H1 (cell line): ENCODE measurements around the gene SYMPK. TPM values are rescaled to one million over a fixed set of nuclear protein-coding genes. Genes with fewer than 3 reads are reported as not detected.

ENCODE experiments used
- CTCF ChIA-PET: fragments of 300-600 bp; sonication (Branson Sonifier 250); formaldehyde crosslinking; loops from one replicate; lab custom pipeline; 2021; ENCODE audit not compliant: partially characterized antibody; lab: Charles Lee
- POLR2A ChIA-PET: fragments of 300-600 bp; sonication (Branson Sonifier 250); formaldehyde crosslinking; loops from one replicate; lab custom pipeline; 2021; ENCODE audit warnings: inconsistent platforms; ENCODE audit not compliant: partially characterized antibody; lab: Charles Lee
- DNase-seq, 2 experiments: peaks; one replicate each; pipeline versions ENCODE4 v3.0.0 to v3.0.0-alpha.2; 2010 to 2022; ENCODE audit warnings: low spot score in 2 of 2, low read depth in 1 of 2, mixed read lengths in 1 of 2
- FAIRE-seq: peaks from 2 replicates; lab custom pipeline; 2011; peaks lifted over from hg19 to GRCh38; lab: Jason Lieb, UNC
- H2AFZ ChIP-seq: 2 replicates; pipeline ENCODE4 v1.8.1; 2012; ENCODE audit warnings: low read length, inconsistent platforms
- H2AK5ac ChIP-seq: 2 replicates; pipeline ENCODE4 v1.6.1; 2013; ENCODE audit warnings: low read depth, low read length
- H2BK120ac ChIP-seq: replicated peaks from 2 replicates; pipeline ENCODE3; 2013; ENCODE audit warnings: low read depth, low read length, inconsistent platforms
- H2BK12ac ChIP-seq: 2 replicates; pipeline ENCODE4 v1.6.1; 2013; ENCODE audit warnings: low read depth, low read length
- H2BK15ac ChIP-seq: 2 replicates; pipeline ENCODE4 v1.6.1; 2013; ENCODE audit warnings: low read length
- H2BK20ac ChIP-seq: 2 replicates; pipeline ENCODE4 v1.6.1; 2013; ENCODE audit warnings: low read length
- H2BK5ac ChIP-seq: 2 replicates; pipeline ENCODE4 v1.6.1; 2013; ENCODE audit warnings: low read depth, low read length
- H3K14ac ChIP-seq: 2 replicates; pipeline ENCODE4 v1.6.1; 2013; ENCODE audit warnings: inconsistent platforms; ENCODE audit not compliant: insufficient read length
- H3K18ac ChIP-seq: 2 replicates; pipeline ENCODE4 v1.6.1; 2013; ENCODE audit warnings: low read length; ENCODE audit errors: extremely low read depth
- H3K23ac ChIP-seq: 2 replicates; pipeline ENCODE4 v1.6.1; 2013; ENCODE audit warnings: inconsistent platforms; ENCODE audit not compliant: insufficient read length
- H3K23me2 ChIP-seq: 2 replicates; pipeline ENCODE4 v1.6.1; 2013; ENCODE audit warnings: low read depth, low read length
- H3K27ac ChIP-seq: 2 replicates; pipeline ENCODE4 v1.6.1; 2011; ENCODE audit warnings: low read depth, low read length, inconsistent platforms
- H3K27me3 ChIP-seq, 4 experiments: replicated peaks in 1 of 4; 1 replicate in 1 of 4; 2 replicates in 3 of 4; pipeline versions ENCODE4 v1.6.1 to v1.8.1; 2011 to 2013; ENCODE audit warnings: low read length in 3 of 4, mild to moderate bottlenecking in 3 of 4, inconsistent platforms in 2 of 4, mixed read lengths in 2 of 4, moderate library complexity in 1 of 4; ENCODE audit not compliant: control insufficient read depth in 3 of 4, insufficient read depth in 3 of 4; ENCODE audit errors: extremely low read depth in 1 of 4
- H3K36me3 ChIP-seq, 4 experiments: 2 replicates each; pipeline versions ENCODE4 v1.6.1 to v1.8.1; 2011 to 2013; ENCODE audit warnings: mild to moderate bottlenecking in 4 of 4, low read length in 3 of 4, moderate library complexity in 2 of 4, control low read depth in 1 of 4, inconsistent platforms in 1 of 4; ENCODE audit not compliant: insufficient read depth in 4 of 4, control insufficient read depth in 2 of 4
- H3K4ac ChIP-seq: replicated peaks from 2 replicates; pipeline ENCODE3; 2013; ENCODE audit warnings: low read length, low read depth, mixed read lengths, inconsistent platforms; ENCODE audit not compliant: insufficient read length
- H3K4me1 ChIP-seq, 4 experiments: replicated peaks in 1 of 4; 1 replicate in 1 of 4; 2 replicates in 3 of 4; pipeline versions ENCODE4 v1.6.1 to v1.8.1; 2011 to 2013; ENCODE audit warnings: low read length in 3 of 4, inconsistent platforms in 2 of 4, mixed read lengths in 1 of 4; ENCODE audit not compliant: insufficient read depth in 4 of 4, control insufficient read depth in 3 of 4
- H3K4me2 ChIP-seq, 2 experiments: 2 replicates each; pipeline versions ENCODE4 v1.6.1 to v1.8.1; 2011 to 2013; ENCODE audit warnings: low read depth in 2 of 2, low read length in 2 of 2, control low read depth in 1 of 2, inconsistent platforms in 1 of 2, mild to moderate bottlenecking in 1 of 2; ENCODE audit not compliant: insufficient read depth in 1 of 2
- H3K4me3 ChIP-seq, 4 experiments: fragments of 200-600, 300-600 bp in 1 of 4; sonication (generic), shearing (Covaris generic), sonication (Bioruptor Twin) in 1 of 4; 2 replicates each; pipeline versions ENCODE4 v1.5.1 to v1.8.1; 2011 to 2016; ENCODE audit warnings: low read length in 4 of 4, low read depth in 3 of 4, control low read depth in 2 of 4, inconsistent platforms in 2 of 4, mild to moderate bottlenecking in 2 of 4, mixed read lengths in 1 of 4, moderate library complexity in 1 of 4; ENCODE audit not compliant: insufficient read depth in 2 of 4; ENCODE audit errors: extremely low read depth in 1 of 4
- H3K56ac ChIP-seq: replicated peaks from 2 replicates; pipeline ENCODE3; 2013; ENCODE audit warnings: low read depth, mild to moderate bottlenecking, mixed read lengths, low read length, inconsistent platforms; ENCODE audit not compliant: insufficient read length
- H3K79me1 ChIP-seq: 2 replicates; pipeline ENCODE4 v1.6.1; 2013; ENCODE audit warnings: low read depth, low read length, control low read depth
- H3K79me2 ChIP-seq, 2 experiments: 2 replicates each; pipeline versions ENCODE4 v1.6.1 to v1.8.1; 2012 to 2013; ENCODE audit warnings: low read length in 2 of 2, mild to moderate bottlenecking in 2 of 2, inconsistent platforms in 1 of 2; ENCODE audit not compliant: insufficient read depth in 2 of 2, control insufficient read depth in 1 of 2
- H3K9ac ChIP-seq, 4 experiments: replicated peaks in 1 of 4; 1 replicate in 1 of 4; 2 replicates in 3 of 4; pipeline versions ENCODE4 v1.6.1 to v1.8.1; 2011 to 2013; ENCODE audit warnings: low read depth in 3 of 4, low read length in 3 of 4, control low read depth in 2 of 4, mild to moderate bottlenecking in 2 of 4, moderate library complexity in 2 of 4, inconsistent platforms in 1 of 4; ENCODE audit errors: extremely low read depth in 1 of 4
- H3K9me3 ChIP-seq, 2 experiments: 2 replicates each; pipeline versions ENCODE4 v1.6.1 to v1.8.1; 2012 to 2013; ENCODE audit warnings: mild to moderate bottlenecking in 2 of 2, moderate library complexity in 2 of 2, control low read depth in 1 of 2, inconsistent platforms in 1 of 2, low read depth in 1 of 2, low read length in 1 of 2, mixed read lengths in 1 of 2; ENCODE audit not compliant: insufficient read depth in 2 of 2
- H4K20me1 ChIP-seq, 2 experiments: replicated peaks in 1 of 2; 2 replicates each; pipeline versions ENCODE3 to v1.8.1; 2011 to 2013; ENCODE audit warnings: inconsistent platforms in 2 of 2, low read length in 2 of 2, mild to moderate bottlenecking in 1 of 2; ENCODE audit not compliant: insufficient read depth in 2 of 2, control insufficient read depth in 1 of 2
- H4K5ac ChIP-seq: 2 replicates; pipeline ENCODE4 v1.6.1; 2013; ENCODE audit warnings: low read length, low read depth, mixed read lengths, inconsistent platforms; ENCODE audit not compliant: insufficient read length
- H4K8ac ChIP-seq: 2 replicates; pipeline ENCODE4 v1.8.0; 2013; ENCODE audit warnings: mild to moderate bottlenecking, moderate library complexity, low read length, inconsistent platforms; ENCODE audit not compliant: insufficient read depth; ENCODE audit errors: extremely low read depth
- H4K91ac ChIP-seq: replicated peaks from 2 replicates; pipeline ENCODE3; 2013; ENCODE audit warnings: low read length, mixed read lengths, inconsistent platforms; ENCODE audit not compliant: insufficient read length
- ATF3 ChIP-seq: IDR thresholded peaks from 2 replicates; pipeline ENCODE4 v1.6.1; 2011; ENCODE audit warnings: low read depth, mild to moderate bottlenecking, low read length; ENCODE audit not compliant: insufficient read depth
- CBX5 ChIP-seq: fragments of 300-800, 300-1000 bp; sonication (generic); IDR thresholded peaks from 2 replicates; pipeline ENCODE4 v1.7.1; 2016; ENCODE audit warnings: antibody characterized with exemption, low read length, low read depth
- CEBPB ChIP-seq: IDR thresholded peaks from 2 replicates; pipeline ENCODE4 v1.6.1; 2012; ENCODE audit warnings: low read depth, low read length
- EZH2 ChIP-seq: fragments of 200-600 bp; sonication (generic); IDR thresholded peaks from 2 replicates; pipeline ENCODE4 v1.7.1; 2012; ENCODE audit warnings: low read depth, mild to moderate bottlenecking, moderate library complexity, low read length, inconsistent platforms; ENCODE audit not compliant: severe bottlenecking
- JUN ChIP-seq: IDR thresholded peaks from 2 replicates; pipeline ENCODE4 v1.6.1; 2011; ENCODE audit warnings: low read depth, mild to moderate bottlenecking, improper control_type of control experiment, low read length
- JUND ChIP-seq: IDR thresholded peaks from 2 replicates; pipeline ENCODE4 v1.6.1; 2011; ENCODE audit warnings: mild to moderate bottlenecking, improper control_type of control experiment, low read length
- NRF1 ChIP-seq: IDR thresholded peaks from 2 replicates; pipeline ENCODE4 v1.6.1; 2011; ENCODE audit warnings: mild to moderate bottlenecking, low read depth, low read length, improper control_type of control experiment
- POLR2A ChIP-seq, 2 experiments: IDR thresholded peaks; 1 replicate in 1 of 2; 2 replicates in 1 of 2; pipeline ENCODE4 v1.6.1; 2011; ENCODE audit warnings: low read depth in 2 of 2, low read length in 2 of 2, mild to moderate bottlenecking in 2 of 2; ENCODE audit errors: control extremely low read depth in 1 of 2
- POU5F1 ChIP-seq: IDR thresholded peaks from 2 replicates; pipeline ENCODE4 v1.6.1; 2011; ENCODE audit warnings: low read depth, mild to moderate bottlenecking, low read length, moderate library complexity
- RAD21 ChIP-seq, 2 experiments: IDR thresholded peaks in 1 of 2; conservative IDR thresholded peaks in 1 of 2; 2 replicates each; pipeline ENCODE4 v1.6.1; 2011; ENCODE audit warnings: low read depth in 2 of 2, low read length in 2 of 2, improper control_type of control experiment in 1 of 2, inconsistent platforms in 1 of 2, mild to moderate bottlenecking in 1 of 2, moderate library complexity in 1 of 2
- SIN3A ChIP-seq, 2 experiments: IDR thresholded peaks in 1 of 2; conservative IDR thresholded peaks in 1 of 2; 2 replicates each; pipeline ENCODE4 v1.6.1; 2011 to 2012; ENCODE audit warnings: low read length in 2 of 2, improper control_type of control experiment in 1 of 2, low read depth in 1 of 2, mild to moderate bottlenecking in 1 of 2
- SIRT6 ChIP-seq: IDR thresholded peaks from one replicate; pipeline ENCODE4 v1.7.1; 2012; ENCODE audit warnings: low read length, inconsistent platforms
- SP1 ChIP-seq: IDR thresholded peaks from 2 replicates; pipeline ENCODE4 v1.6.1; 2011; ENCODE audit warnings: low read depth, low read length
- SP4 ChIP-seq: IDR thresholded peaks from 2 replicates; pipeline ENCODE4 v1.6.1; 2012; ENCODE audit warnings: low read length, inconsistent platforms
- ZNF274 ChIP-seq: IDR thresholded peaks from 2 replicates; pipeline ENCODE4 v1.7.0; 2012; ENCODE audit warnings: low read length, borderline replicate concordance; ENCODE audit errors: extremely low read depth
- WGBS, 2 experiments: shearing (Covaris generic) in 1 of 2; methylation state at CpG; one replicate each; pipeline versions ENCODE4 v1.1.6 to v1.1.7; 2013 to 2015; ENCODE audit warnings: low lambda C conversion rate in 2 of 2, mixed read lengths in 2 of 2, inconsistent platforms in 1 of 2, low coverage in 1 of 2, missing lambda C conversion rate in 1 of 2; ENCODE audit not compliant: insufficient replicate concordance in 2 of 2, insufficient coverage in 1 of 2, insufficient read length in 1 of 2; ENCODE audit errors: extremely low coverage in 1 of 2, missing lambda C conversion rate in 1 of 2; 5-methylcytosine and 5-hydroxymethylcytosine counted together
- polyA plus RNA-seq, 7 experiments: library from polyadenylated mRNA; depleted of rRNA in 3 of 7; stranded (reverse) in 5 of 7; unstranded in 2 of 7; fragments of >200 nt in 5 of 7; fragments of 200-250 nt in 2 of 7; gene quantifications; 1 replicate in 5 of 7; 2 replicates in 1 of 7; 4 replicates in 1 of 7; pipeline versions ENCODE4 v1.2.1 to v1.2.3, GENCODE V29; 2011 to 2013; ENCODE audit warnings: missing spikeins in 2 of 7, mixed read lengths in 2 of 7
- total RNA-seq: library from RNA; stranded (reverse); fragmentation: NEBNext Ultra II Directional; extraction: Animal tissue kit (Norgen Biotek cat#: 25700); gene quantifications from 2 replicates; pipeline ENCODE4 v1.2.1, GENCODE V29; 2021

The SYMPK gene
- total and polyA plus RNA-seq, 2 of the 8 experiments (the other 6 are each of a cell fraction or from before 2014, with no cell fraction given), result 93.6 to 99.5 TPM

GRCh38 chr19:45895519-45895972, 32.6 kb upstream of the SYMPK start:
- Histone ChIP-seq H2BK15ac (no peak overlapping the region), H2AK5ac (no peak overlapping the region), H3K27ac (no peak overlapping the region), H3K79me2 (no peaks in the 10 kb centered on the region), H3K27me3 (peaks cover 0 to 5% (median 1%) of the 10 kb centered on the region in 4 experiments; a peak in 3 of 7 replicates), H4K20me1 (peaks cover 0 to 2% of the 10 kb centered on the region in 2 experiments), H2BK12ac (no peak overlapping the region), H4K91ac (no peak overlapping the region), H3K79me1 (no peaks in the 10 kb centered on the region), H3K4me1 (no peaks in the 10 kb centered on the region), H3K14ac (no peak overlapping the region), H3K36me3 (peaks cover 0 to 4% (median 2%) of the 10 kb centered on the region in 4 experiments; a peak in 4 of 8 replicates), H2AFZ (no peak overlapping the region), H3K9me3 (no peaks in the 10 kb centered on the region), H3K4me3 (no peak overlapping the region), H3K18ac (no peak overlapping the region), H3K4me2 (no peak overlapping the region), H4K8ac (no peak overlapping the region), H3K23ac (no peak overlapping the region), H3K23me2 (no peaks in the 10 kb centered on the region), H4K5ac (no peak overlapping the region), H2BK120ac (no peak overlapping the region), H3K56ac (no peak overlapping the region), H2BK5ac (no peak overlapping the region), H3K9ac (no peak overlapping the region), H3K4ac (no peak overlapping the region), H2BK20ac (no peak overlapping the region)
- DNase-seq, result no peak
- 88% methylated on average over 9 of the region's 9 CpGs; no CpG with 5 or more reads in 1 of the 2 experiments for WGBS, 2 experiments
- CTCF ChIA-PET, result no interaction called here
- FAIRE-seq, result no peak
- POLR2A ChIA-PET, result no interaction called here
- TF ChIP-seq JUND (no peak), SIRT6 (no peak), NRF1 (no peak), CBX5 (no peak), SP1 (no peak), EZH2 (no peak), SIN3A (conservative IDR thresholded peaks at IDR 0.05 in 1 of 2, IDR thresholded peaks at IDR 0.05 in 1 of 2; ENCODE audit: low read depth in 1 of 2, low read length in 2 of 2) (no peak), POLR2A (IDR thresholded peaks at IDR 0.05; ENCODE audit: control extremely low read depth in 1 of 2, low read depth in 2 of 2, low read length in 2 of 2) (no peak), ATF3 (no peak), POU5F1 (no peak), ZNF274 (no peak), JUN (no peak), RAD21 (IDR thresholded peaks at IDR 0.05 in 1 of 2, conservative IDR thresholded peaks at IDR 0.05 in 1 of 2; ENCODE audit: low read depth in 2 of 2, low read length in 2 of 2) (no peak), CEBPB (no peak), SP4 (no peak)
